Prostate gland (tissue), 2 donors: ENCODE data around the gene TRIM67. TPM values are rescaled to one million over a fixed set of nuclear protein-coding genes. Genes with fewer than 3 reads are reported as not detected.

Experiments
- DNase-seq: peaks from one replicate; pipeline ENCODE4 v3.0.0-alpha.2; 2019; ENCODE audit warnings: low spot score
- H3K27ac ChIP-seq, 2 donors: fragments of 200-600 bp; sonication (generic); 2 replicates each; pipeline ENCODE4 v1.5.1; 2017 to 2019
- H3K27me3 ChIP-seq: fragments of 200-600 bp; sonication (generic); replicated peaks from 2 replicates; pipeline ENCODE4 v1.5.1; 2019; ENCODE audit not compliant: insufficient read depth
- H3K36me3 ChIP-seq, 2 donors: fragments of 200-600 bp; sonication (generic); 1 replicate in 1 of 2; 2 replicates in 1 of 2; pipeline versions ENCODE4 v1.5.1 to v1.8.1; 2017 to 2019
- H3K4me1 ChIP-seq: fragments of 200-600 bp; sonication (generic); replicated peaks from 2 replicates; pipeline ENCODE4 v1.5.1; 2019
- H3K4me3 ChIP-seq, 2 donors: fragments of 200-600 bp; sonication (generic); 2 replicates each; pipeline ENCODE4 v1.5.1; 2017 to 2019
- H3K9me3 ChIP-seq: fragments of 200-600 bp; sonication (generic); 2 replicates; pipeline ENCODE4 v1.5.1; 2017
- POLR2A ChIP-seq: fragments of 450-650 bp; IDR thresholded peaks from one replicate; pipeline ENCODE4 v1.6.1; 2016; ENCODE audit warnings: antibody characterized with exemption, mild to moderate bottlenecking
- POLR2AphosphoS5 ChIP-seq: sonication (generic); formaldehyde crosslinking; IDR thresholded peaks from one replicate; pipeline ENCODE4 v1.6.1; 2017; ENCODE audit warnings: antibody characterized with exemption
- WGBS: methylation state at CpG from one replicate; pipeline ENCODE4 v1.1.5; 2018; 5-methylcytosine and 5-hydroxymethylcytosine counted together
- intact Hi-C: fragments of 100-400 bp; cut with DNase I; formaldehyde crosslinking; loops from one replicate; pipeline ENCODE4 v1.14.2; 2022
- total RNA-seq, 2 donors: library from RNA; depleted of rRNA; stranded (reverse); fragments of >200 nt; gene quantifications; one replicate each; pipeline ENCODE4 v1.1.0, GENCODE V29; 2016
- TF ChIP-seq, protein P1 (sequence below), 4 experiments: fragments of 200-600 bp in 2 of 4; fragments of 450-650 bp in 2 of 4; sonication (generic) in 2 of 4; IDR thresholded peaks; 1 replicate in 3 of 4; 2 replicates in 1 of 4; pipeline ENCODE4 v1.5.1; 2016 to 2019; ENCODE audit warnings: antibody characterized with exemption in 4 of 4, mild to moderate bottlenecking in 2 of 4, moderate library complexity in 2 of 4

TRIM67 gene
- total RNA-seq, 2 donors from 2014 or later, result 0.28 TPM; not detected in 1

- 92% methylated on average over 7 of the region's 7 CpGs for WGBS
- TF ChIP-seq, protein P1, sequence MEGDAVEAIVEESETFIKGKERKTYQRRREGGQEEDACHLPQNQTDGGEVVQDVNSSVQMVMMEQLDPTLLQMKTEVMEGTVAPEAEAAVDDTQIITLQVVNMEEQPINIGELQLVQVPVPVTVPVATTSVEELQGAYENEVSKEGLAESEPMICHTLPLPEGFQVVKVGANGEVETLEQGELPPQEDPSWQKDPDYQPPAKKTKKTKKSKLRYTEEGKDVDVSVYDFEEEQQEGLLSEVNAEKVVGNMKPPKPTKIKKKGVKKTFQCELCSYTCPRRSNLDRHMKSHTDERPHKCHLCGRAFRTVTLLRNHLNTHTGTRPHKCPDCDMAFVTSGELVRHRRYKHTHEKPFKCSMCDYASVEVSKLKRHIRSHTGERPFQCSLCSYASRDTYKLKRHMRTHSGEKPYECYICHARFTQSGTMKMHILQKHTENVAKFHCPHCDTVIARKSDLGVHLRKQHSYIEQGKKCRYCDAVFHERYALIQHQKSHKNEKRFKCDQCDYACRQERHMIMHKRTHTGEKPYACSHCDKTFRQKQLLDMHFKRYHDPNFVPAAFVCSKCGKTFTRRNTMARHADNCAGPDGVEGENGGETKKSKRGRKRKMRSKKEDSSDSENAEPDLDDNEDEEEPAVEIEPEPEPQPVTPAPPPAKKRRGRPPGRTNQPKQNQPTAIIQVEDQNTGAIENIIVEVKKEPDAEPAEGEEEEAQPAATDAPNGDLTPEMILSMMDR (IDR thresholded peaks at IDR 0.05), result no peak
- TF ChIP-seq POLR2AphosphoS5 (no peak), POLR2A (no peak)
- intact Hi-C loops, result no loop called here
Measured at GRCh38 chr1:231226156-231226555, 64.3 kb downstream of the TRIM67 start.

DNA sequence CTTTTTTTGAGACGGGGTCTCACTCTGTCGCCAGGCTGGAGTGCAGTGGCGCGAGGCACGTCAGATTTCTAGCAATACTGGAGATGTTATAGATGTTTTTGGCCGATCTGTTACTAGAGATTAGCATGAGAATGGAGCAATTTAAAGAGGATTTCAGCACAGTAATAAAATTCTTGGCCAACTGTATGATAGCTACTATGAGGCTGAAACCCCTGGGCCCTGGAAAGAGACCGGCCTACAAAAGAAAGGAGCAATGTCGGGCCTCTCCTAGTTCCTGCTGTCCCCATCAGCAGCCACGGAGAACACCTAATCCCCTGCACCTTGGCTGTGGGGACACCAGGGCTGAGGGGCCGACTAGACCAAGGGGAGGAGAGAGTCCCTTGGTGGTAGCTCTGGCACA lies 69.7 kb downstream of the TRIM67 start:
- H3K27ac ChIP-seq, result no peak overlapping the region
- no peak for DNase-seq
- TF ChIP-seq POLR2A (no peak), POLR2AphosphoS5 (no peak)
- TF ChIP-seq, protein P1 (IDR thresholded peaks at IDR 0.05), result no peak
- H3K4me3 ChIP-seq, result no peak overlapping the region
- H3K27me3 ChIP-seq, result no peaks in the 10 kb centered on the region
- H3K4me1 ChIP-seq, result no peaks in the 10 kb centered on the region
- no peaks in the 10 kb centered on the region for H3K9me3 ChIP-seq
- intact Hi-C loops, result no loop called here
- WGBS, result 92% methylated on average over 10 of the region's 10 CpGs
- H3K36me3 ChIP-seq, result peaks cover 0 to 1% of the 10 kb centered on the region in 2 donors

More at GRCh38 chr1:231226156-231226555, 64.3 kb downstream of the TRIM67 start:
- no peaks in the 10 kb centered on the region for H3K9me3 ChIP-seq
- H3K27ac ChIP-seq, result no peak overlapping the region
- H3K4me3 ChIP-seq, result no peak overlapping the region
- H3K36me3 ChIP-seq, result peaks cover 6 to 11% of the 10 kb centered on the region in 2 donors
- no peaks in the 10 kb centered on the region for H3K4me1 ChIP-seq
- H3K27me3 ChIP-seq, result no peaks in the 10 kb centered on the region
- no peak for DNase-seq

- no peaks in the 10 kb centered on the region for H3K36me3 ChIP-seq
- H3K27ac ChIP-seq, result no peak overlapping the region
- WGBS, result 88% methylated on average over 14 of the region's 14 CpGs
- no peaks in the 10 kb centered on the region for H3K9me3 ChIP-seq
- no peaks in the 10 kb centered on the region for H3K27me3 ChIP-seq
- intact Hi-C loops, result no loop called here
- H3K4me3 ChIP-seq, result no peak overlapping the region
- no peak for TF ChIP-seq POLR2AphosphoS5
- TF ChIP-seq, protein P1 (IDR thresholded peaks at IDR 0.05), result no peak
- TF ChIP-seq POLR2A, result no peak
- no peaks in the 10 kb centered on the region for H3K4me1 ChIP-seq
- no peak for DNase-seq
Measured at GRCh38 chr1:231232870-231233734, 71.2 kb downstream of the TRIM67 start.

GRCh38 chr1:231233735-231234417 lies 72.0 kb downstream of the TRIM67 start:
- 55% methylated on average over 8 of the region's 8 CpGs for WGBS
- intact Hi-C loops, result no loop called here
- Histone ChIP-seq H3K27me3 (no peaks in the 10 kb centered on the region), H3K4me3 (no peak overlapping the region), H3K27ac (no peak overlapping the region), H3K9me3 (no peaks in the 10 kb centered on the region), H3K36me3 (no peaks in the 10 kb centered on the region), H3K4me1 (no peaks in the 10 kb centered on the region)
- no peak for DNase-seq
- TF ChIP-seq POLR2A, result no peak

GRCh38 chr1:231234506-231234905 lies 72.6 kb downstream of the TRIM67 start:
- Histone ChIP-seq H3K36me3 (no peaks in the 10 kb centered on the region), H3K27ac (no peak overlapping the region), H3K4me1 (no peaks in the 10 kb centered on the region), H3K4me3 (no peak overlapping the region), H3K9me3 (no peaks in the 10 kb centered on the region), H3K27me3 (no peaks in the 10 kb centered on the region)
- TF ChIP-seq, protein P1 (IDR thresholded peaks at IDR 0.05), result no peak
- 80% methylated on average over 3 of the region's 3 CpGs for WGBS
- intact Hi-C loops, result no loop called here
- no peak for DNase-seq
